Osteoblast (primary cell): Measurements from ENCODE around the gene SERPINA4. TPM values are rescaled to one million over a fixed set of nuclear protein-coding genes. Genes with fewer than 3 reads are reported as not detected.
A peak's percentile ranks its signal among the peaks of the same experiment; 100 is the strongest.

Experiments
- DNase-seq: peaks from one replicate; pipeline ENCODE4 v3.0.0; 2011; ENCODE audit warnings: low spot score, mixed read lengths; ENCODE audit not compliant: insufficient read length; ENCODE audit errors: missing footprints
- H2AFZ ChIP-seq: 2 replicates; pipeline ENCODE4 v1.6.0; 2011; ENCODE audit warnings: mild to moderate bottlenecking, low read length
- H3K27ac ChIP-seq: 2 replicates; pipeline ENCODE4 v1.5.1; 2011; ENCODE audit warnings: mild to moderate bottlenecking, low read depth, low read length, moderate library complexity
- H3K27me3 ChIP-seq: 2 replicates; pipeline ENCODE4 v1.6.0; 2012; ENCODE audit warnings: mild to moderate bottlenecking, control low read depth, inconsistent platforms, low read length, moderate library complexity; ENCODE audit not compliant: insufficient read depth
- H3K36me3 ChIP-seq: 2 replicates; pipeline ENCODE4 v1.5.1; 2011; ENCODE audit warnings: mild to moderate bottlenecking, low read length, control low read depth, moderate library complexity; ENCODE audit not compliant: insufficient read depth
- H3K4me1 ChIP-seq: 2 replicates; pipeline ENCODE4 v1.5.1; 2011; ENCODE audit warnings: mild to moderate bottlenecking, low read length, control low read depth, moderate library complexity; ENCODE audit not compliant: insufficient read depth
- H3K4me2 ChIP-seq: 2 replicates; pipeline ENCODE4 v1.6.0; 2011; ENCODE audit warnings: mild to moderate bottlenecking, low read length; ENCODE audit not compliant: insufficient read depth
- H3K4me3 ChIP-seq: fragments of 200-600 bp; sonication (generic); 3 replicates; pipeline ENCODE4 v1.5.1; 2012; ENCODE audit warnings: mild to moderate bottlenecking, low read length, inconsistent platforms; ENCODE audit not compliant: insufficient read depth
- H3K79me2 ChIP-seq: 2 replicates; pipeline ENCODE4 v1.6.0; 2012; ENCODE audit warnings: mild to moderate bottlenecking, low read length, control low read depth, inconsistent platforms; ENCODE audit not compliant: insufficient read depth
- H3K9me3 ChIP-seq: 2 replicates; pipeline ENCODE4 v1.5.1; 2011; ENCODE audit warnings: low read depth, low read length, control low read depth
- H4K20me1 ChIP-seq: 2 replicates; pipeline ENCODE4 v1.6.0; 2012; ENCODE audit warnings: mild to moderate bottlenecking, low read length, control low read depth; ENCODE audit not compliant: insufficient read depth
- CTCF ChIP-seq: IDR thresholded peaks from 2 replicates; pipeline ENCODE4 v1.5.1; 2011; ENCODE audit warnings: mild to moderate bottlenecking, low read depth, low read length, moderate library complexity; ENCODE audit errors: extremely low read depth
- total RNA-seq: library from RNA; depleted of rRNA; stranded (reverse); fragments of >200 nt; gene quantifications from 2 replicates; pipeline ENCODE4 v1.2.3, GENCODE V29; 2012

Gene SERPINA4
- total RNA-seq, 1 donor: not detected

GRCh38 chr14:94595912-94596311, 34.7 kb downstream of the SERPINA4 start:
- no peak overlapping the region for H3K27ac ChIP-seq
- H4K20me1 ChIP-seq: no peaks in the 10 kb centered on the region
- H3K27me3 ChIP-seq: no peaks in the 10 kb centered on the region
- H3K36me3 ChIP-seq: no peaks in the 10 kb centered on the region
- H3K79me2 ChIP-seq: no peaks in the 10 kb centered on the region
- H2AFZ ChIP-seq: no peak overlapping the region
- peaks cover 22% of the 10 kb centered on the region for H3K4me1 ChIP-seq
- TF ChIP-seq CTCF: no peak
- H3K9me3 ChIP-seq: no peaks in the 10 kb centered on the region
- H3K4me2 ChIP-seq: no peak overlapping the region
- no peak for DNase-seq
- no peak overlapping the region for H3K4me3 ChIP-seq

DNA sequence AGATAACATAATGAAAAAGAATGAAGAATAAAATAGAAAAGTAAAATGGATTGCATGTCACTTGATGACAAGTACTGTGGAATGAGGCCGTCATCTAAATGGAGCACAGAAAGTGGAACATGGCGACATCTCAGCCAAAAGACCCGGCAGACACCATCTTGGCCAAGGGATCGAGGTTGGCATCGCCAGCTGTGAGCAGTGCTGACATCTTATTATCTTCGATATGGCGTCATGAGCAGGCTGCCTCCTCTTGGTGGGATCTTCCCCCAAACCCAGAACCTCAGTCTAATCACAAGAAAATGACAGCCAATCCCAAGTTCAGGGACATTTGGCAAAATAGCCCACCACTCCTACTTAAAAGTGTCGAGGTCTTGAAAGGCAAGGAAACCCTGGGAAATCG, 35.1 kb downstream of the SERPINA4 start:
- Histone ChIP-seq H3K4me3 (no peak overlapping the region), H3K36me3 (no peaks in the 10 kb centered on the region), H4K20me1 (no peaks in the 10 kb centered on the region), H2AFZ (no peak overlapping the region), H3K4me1 (peaks cover 25% of the 10 kb centered on the region), H3K4me2 (no peak overlapping the region), H3K79me2 (no peaks in the 10 kb centered on the region), H3K27me3 (no peaks in the 10 kb centered on the region), H3K27ac (no peak overlapping the region), H3K9me3 (no peaks in the 10 kb centered on the region)
- TF ChIP-seq CTCF: no peak
- no peak for DNase-seq

DNA sequence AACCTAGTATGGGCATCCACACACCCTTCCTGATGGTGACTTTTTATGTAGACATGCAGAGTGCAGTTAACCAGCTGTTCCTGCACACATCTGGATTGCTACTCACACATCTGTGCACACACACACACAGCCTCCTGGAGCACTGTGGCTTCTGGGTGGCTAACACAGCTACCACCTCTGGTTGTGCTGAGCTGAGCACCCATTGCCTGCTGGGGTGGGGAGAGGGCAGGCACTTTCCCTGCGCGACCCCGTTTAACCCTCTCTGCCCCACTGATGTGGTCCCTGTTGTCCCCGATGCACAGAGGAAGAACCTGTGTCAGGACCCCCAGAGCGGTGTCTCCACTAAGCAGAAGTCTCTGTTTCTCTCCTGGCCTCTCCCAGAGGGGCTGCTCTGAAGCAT, 36.5 kb downstream of the SERPINA4 start:
- H3K4me1 ChIP-seq: peaks cover 35% of the 10 kb centered on the region
- DNase-seq: no peak
- H3K36me3 ChIP-seq: no peaks in the 10 kb centered on the region
- H3K27me3 ChIP-seq: no peaks in the 10 kb centered on the region
- no peaks in the 10 kb centered on the region for H4K20me1 ChIP-seq
- H3K27ac ChIP-seq: no peak overlapping the region
- no peak overlapping the region for H3K4me2 ChIP-seq
- no peaks in the 10 kb centered on the region for H3K9me3 ChIP-seq
- no peak overlapping the region for H3K4me3 ChIP-seq
- TF ChIP-seq CTCF: no peak
- no peak overlapping the region for H2AFZ ChIP-seq
- H3K79me2 ChIP-seq: no peaks in the 10 kb centered on the region

DNA sequence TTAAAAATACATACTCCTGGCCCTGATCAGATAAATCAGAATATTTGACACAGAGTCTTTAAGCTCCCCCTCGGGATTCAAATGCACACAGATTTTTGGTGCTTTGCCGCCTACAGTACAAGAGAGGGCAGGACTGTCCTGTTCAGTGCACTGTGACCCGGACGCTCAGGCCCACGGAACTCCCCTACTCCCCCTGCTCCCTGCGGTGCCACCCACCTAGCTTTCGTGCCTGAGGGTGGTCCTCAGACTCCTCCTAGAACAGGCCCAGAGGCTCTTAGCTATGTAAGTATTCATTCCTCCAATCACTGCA, 37.2 kb downstream of the SERPINA4 start:
- no peak for TF ChIP-seq CTCF
- no peaks in the 10 kb centered on the region for H3K27me3 ChIP-seq
- peak overlapping the region; percentile 7 for H3K4me2 ChIP-seq
- no peaks in the 10 kb centered on the region for H3K9me3 ChIP-seq
- no peak overlapping the region for H3K4me3 ChIP-seq
- H3K79me2 ChIP-seq: no peaks in the 10 kb centered on the region
- H2AFZ ChIP-seq: no peak overlapping the region
- DNase-seq: no peak
- H3K36me3 ChIP-seq: no peaks in the 10 kb centered on the region
- H4K20me1 ChIP-seq: no peaks in the 10 kb centered on the region
- peaks cover 35% of the 10 kb centered on the region for H3K4me1 ChIP-seq
- H3K27ac ChIP-seq: peak overlapping the region; percentile 79
